GM03348 (cell line): Measurements from ENCODE around the gene LITAFD.
"Not testable (repeated sequence)": the region's sequence is repeated elsewhere in the genome, so short reads cannot be mapped to it uniquely, and the experiment has no call there.

Experiments used
- DNase-seq: peaks from one replicate; pipeline ENCODE4 v3.0.0; 2012; ENCODE audit warnings: low spot score

Gene LITAFD

DNA sequence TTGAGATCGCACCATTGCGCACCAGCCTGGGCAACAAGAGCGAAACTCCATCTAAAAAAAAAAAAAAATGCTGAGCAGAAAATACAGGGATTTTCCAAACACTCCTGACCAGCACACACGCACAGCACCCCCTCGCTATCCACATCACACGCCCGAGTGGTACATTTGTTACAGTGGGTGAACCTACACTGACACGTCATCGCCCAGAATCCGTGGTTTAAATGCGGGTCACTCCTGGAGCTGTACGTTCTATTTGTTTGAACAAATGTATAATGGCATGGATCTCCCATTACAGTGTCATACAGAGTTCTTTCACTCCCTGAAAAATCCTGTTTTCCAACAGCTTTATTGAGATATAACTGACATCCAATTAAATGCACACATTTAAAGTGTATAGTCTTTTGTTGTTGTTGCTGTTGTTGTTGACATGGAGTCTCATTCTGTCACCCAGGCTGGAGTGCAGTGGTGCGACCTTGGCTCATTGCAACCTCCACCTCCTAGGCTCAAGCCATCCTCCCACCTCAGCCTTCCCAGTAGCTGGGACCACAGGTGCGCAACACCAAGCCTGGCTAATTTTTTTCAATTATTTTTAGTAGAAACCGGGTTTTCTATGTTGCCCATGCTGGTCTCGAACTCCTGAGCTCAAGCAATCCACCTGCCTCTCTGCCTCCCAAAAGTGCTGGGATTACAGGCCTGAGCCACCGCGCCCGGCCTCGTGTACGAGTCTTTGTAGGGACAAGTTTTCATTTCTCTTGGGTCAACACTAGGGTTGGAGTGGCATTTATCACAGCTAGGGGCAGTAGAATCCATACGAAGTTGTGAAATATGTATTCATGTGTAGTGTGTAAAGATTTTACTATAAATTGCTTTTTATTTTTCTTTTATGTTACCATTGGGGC lies 8.9 kb upstream of the LITAFD start:
- no peak for DNase-seq

DNA sequence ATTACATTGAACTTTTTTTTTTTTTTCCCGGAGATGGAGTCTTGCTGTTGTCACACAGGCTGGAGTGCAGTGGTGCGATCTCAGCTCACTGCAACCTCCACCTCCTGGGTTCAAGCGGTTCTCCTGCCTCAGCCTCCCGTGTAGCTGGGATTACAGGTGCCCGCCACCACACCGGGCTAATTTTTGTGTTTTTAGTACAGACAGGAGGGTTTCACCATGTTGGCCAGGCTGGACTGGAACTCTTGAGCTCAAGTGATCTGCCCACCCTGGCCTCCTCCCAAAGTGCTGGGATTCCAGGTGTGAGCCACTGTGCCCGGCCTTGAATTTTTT lies 8.3 kb upstream of the LITAFD start:
- not testable (repeated sequence) for DNase-seq

DNA sequence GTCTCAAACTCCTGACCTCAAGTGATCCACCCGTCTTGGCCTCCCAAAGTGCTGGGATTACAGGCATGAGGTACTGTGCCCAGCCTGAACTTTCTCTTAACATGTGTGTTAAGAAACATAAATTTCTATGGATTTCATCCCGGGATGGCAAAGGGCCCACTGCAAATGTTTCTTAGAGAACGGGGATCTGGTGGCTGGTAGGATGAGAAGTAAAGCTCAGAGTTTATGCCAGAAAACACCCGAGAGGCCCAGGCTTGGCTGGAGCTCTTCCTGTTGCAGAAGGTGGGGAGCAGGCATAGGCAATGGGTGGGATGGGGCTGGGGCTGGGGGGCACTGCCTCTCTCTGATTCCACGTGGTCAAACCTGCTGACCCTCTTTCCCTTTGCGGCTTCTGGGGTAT lies 7.8 kb upstream of the LITAFD start:
- DNase-seq = peak; percentile 65

DNA sequence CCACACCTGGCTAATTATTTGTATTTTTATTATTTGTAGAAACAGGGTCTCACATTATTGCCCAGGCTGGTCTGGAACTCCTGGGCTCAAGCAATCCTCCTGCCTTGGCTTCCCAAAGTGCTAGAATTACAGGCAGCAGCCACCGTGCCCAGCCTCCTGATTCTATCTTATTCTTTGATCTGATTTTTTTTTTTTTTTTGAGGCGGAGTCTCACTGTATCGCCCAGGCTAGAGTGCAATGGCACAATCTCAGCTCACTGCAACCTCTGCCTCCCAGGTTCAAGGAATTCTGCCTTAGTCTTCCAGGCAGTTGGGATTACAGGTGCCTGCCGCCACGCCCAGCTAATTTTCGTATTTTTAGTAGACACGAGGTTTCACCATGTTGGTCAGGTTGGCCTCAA lies 6.8 kb upstream of the LITAFD start:
- not testable (repeated sequence) for DNase-seq

DNA sequence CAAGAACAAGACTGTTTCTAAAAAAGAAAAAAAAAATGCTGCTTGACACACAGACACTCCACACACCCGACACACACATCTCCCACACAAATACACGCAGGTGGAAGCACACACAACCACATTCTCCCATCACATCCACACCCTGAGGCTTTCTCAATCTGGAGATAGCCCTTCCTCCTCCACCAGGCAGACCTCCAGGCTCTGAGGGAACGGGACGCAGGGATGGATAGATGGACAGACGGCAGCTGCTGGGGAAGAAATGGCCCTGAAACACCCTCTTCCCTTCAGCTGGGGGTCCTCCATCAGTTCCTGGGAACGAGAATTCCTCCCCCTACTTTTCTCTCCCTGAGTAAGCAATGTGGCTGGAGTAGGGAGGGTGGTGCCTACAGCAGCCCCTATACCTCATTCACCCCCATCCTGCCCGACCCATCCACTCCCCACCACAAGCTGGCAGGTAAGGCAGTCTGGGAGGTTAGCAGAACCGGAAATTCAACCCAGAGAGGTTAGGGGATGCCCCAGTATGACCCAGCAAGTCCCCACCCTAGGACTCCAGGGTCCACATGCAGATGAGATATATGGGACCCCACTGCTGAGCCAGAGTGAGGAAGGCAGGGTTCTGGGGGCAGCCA lies 4.1 kb upstream of the LITAFD start:
- DNase-seq = no peak

DNA sequence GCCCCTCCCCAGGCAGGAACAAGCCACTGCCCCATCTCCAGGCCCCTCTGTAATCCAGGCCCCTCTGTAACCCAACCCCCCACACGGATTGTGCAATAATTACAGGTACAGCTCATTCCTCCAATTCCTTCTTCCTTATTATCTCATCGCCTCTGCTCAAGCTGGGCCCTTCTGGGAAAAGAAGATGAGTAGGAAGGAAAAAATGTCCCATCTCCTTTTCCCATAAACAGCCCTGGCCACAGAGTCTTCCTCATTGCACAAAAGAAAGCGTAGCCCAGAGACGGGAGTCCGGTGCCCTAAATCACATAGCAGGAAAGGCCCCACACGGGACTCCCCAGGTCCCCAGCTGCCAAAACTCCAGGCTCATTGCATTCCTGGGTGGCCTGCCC lies 3.6 kb upstream of the LITAFD start:
- DNase-seq = peak; percentile 85

DNA sequence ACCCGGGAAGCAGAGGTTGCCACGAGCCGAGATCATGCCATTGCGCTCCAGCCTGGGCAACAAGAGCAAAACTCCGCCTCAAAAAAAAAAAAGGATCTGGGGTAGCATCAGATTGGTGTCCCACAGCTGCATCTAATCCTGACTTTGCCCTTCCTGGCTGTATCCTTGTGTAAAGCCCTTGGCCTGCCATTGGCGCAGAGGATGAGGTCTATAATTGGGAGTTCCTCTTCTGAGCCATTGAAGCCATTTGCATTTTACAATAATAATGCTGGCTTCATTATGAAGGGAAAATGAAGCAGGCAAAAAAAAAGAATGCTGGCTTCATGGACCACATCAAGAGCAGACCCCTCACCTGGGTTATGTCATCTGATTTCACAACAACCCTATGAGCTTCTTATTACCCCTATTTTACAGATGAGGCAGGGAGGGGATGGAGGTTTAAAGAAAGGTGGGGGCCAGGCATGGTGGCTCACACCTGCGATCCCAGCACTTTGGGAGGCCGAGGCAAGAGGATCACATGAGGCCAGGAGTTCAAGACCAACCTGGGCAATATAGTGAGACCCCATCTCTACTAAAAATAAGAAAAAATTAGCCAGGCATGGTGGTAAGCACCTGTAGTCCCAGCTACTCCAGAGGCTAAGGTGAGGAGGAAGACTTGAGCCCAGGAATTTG lies 1.2 kb upstream of the LITAFD start:
- no peak for DNase-seq

DNA sequence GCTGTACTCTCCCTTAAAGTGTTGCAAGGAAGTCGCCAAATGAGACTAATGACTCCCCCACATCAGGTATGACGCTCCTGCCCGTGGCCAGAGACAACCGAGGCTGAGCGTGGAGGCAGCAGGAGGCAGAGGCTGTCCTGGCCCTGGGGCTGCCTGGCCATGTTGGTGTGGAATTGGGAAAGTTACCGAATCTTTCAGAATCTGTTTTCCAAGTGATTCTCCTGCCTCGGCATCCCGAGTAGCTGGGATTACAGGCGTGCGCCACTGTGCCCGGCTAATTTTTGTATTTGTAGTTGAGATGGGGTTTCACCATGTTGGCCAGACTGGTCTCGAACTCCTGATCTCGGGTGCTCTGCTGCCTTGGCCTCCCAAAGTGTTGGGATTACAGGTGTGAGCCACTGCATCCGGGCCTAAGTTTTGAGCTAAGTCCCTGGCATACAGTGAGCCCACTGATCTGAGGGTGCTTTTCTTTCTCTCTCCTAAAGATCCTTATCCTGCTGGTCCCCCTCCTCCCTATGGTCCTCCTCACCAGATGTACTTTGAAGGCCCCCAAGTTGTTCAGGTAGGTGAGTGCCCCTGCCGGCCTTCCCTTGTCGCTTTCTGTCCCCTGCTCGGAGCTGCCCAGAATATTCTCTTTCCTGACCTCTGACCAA lies 700 bp downstream of the LITAFD start:
- DNase-seq = no peak

DNA sequence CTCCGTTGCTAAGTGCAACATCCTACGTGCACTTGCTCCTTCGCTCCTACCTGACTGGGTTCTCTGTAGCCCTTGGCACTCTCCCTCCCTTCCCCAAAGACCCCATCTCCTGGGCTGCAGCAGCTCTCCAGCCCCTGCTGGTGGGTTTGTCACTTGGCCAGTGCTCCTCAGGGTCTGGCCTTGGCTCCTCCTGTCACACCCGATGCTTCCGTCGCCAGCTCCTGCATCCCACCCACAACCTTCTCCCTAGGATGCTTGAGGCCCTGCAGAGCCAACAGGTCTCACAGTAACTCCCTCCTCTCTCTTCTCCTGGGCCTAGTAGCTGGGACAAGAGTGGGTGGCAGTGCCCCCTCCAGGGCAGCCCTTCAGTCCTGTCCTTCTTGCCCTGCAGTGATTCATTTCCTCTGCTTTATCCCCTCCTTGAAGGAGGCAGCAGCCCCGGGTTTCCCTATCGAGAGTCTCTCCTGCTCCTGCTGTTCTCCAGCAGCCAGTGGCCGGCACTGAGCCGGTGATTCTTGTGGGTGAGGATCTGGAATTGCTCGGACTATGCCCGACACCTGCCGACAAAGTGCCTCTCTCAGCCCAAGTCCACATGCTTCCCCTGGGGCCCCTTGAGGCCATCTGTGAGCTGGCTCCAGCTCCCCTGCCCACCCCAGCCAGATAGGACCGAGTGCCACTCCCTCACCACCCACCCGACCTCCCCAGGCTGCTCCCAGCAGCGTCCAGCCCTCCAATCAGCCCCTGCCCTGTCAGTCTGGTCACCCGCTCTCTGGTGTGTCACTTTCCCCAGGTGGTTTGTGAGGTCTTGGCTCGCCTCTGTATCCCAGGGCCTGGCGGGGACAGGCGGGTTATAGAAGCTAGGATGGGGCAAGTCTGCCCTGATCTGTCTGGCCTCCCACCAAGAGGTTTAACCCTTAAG lies 3.8 kb downstream of the LITAFD start:
- DNase-seq = peak; percentile 53

DNA sequence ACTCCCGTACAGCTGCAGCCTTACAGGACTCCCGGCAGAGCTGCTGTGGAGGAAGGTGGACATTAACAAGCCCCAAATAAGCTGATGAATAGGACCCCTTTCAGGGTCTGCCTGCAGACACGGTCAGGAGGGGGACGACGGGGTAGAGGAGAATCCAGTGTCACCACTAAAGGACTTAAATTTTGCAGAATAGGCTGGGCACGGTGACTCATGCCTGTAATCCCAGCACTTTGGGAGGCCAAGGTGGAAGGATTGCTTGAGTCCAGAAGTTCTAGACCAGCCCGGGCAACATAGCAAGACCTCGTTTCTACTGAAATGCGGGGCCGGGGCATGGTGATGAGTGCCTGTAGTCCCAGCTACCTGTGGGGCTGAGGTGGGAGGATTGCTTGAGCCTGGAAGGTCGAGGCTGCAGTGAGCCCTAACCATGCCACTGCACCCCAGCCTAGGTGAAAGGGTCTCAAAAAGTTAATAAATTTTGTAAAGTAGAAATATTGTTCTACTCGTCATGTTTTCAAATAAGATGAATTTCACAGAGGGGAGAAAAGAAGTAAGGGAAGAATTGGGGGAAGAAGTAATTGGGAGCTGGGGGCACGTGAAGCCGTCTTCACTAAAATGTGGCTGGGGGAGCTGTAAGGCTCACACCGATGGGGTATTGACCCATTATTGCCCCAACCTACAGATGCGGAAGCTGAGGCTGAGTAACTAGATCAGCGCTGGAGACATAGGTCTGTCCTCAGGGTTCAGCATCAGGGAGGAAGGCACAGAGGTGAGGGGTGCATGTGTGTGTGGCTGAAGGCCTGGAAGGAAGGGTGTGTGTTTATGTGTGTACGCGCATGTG lies 4.7 kb downstream of the LITAFD start:
- DNase-seq = no peak

DNA sequence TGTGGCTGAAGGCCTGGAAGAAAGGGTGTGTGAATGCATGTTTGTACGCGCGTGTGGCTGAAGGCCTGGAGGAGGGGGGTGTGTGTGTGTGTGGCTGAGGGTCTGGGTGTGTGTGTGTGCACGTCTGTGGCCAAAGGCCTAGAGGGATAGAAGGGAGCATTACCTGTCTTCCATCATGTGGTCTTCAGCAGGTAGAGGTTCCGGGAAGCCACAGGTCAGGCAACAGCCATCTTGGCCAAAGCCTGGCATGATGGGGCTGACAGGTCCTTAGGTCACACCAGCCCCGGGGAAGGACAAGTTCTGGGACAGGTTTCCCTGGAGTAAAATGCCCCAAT lies 5.2 kb downstream of the LITAFD start:
- no peak for DNase-seq

DNA sequence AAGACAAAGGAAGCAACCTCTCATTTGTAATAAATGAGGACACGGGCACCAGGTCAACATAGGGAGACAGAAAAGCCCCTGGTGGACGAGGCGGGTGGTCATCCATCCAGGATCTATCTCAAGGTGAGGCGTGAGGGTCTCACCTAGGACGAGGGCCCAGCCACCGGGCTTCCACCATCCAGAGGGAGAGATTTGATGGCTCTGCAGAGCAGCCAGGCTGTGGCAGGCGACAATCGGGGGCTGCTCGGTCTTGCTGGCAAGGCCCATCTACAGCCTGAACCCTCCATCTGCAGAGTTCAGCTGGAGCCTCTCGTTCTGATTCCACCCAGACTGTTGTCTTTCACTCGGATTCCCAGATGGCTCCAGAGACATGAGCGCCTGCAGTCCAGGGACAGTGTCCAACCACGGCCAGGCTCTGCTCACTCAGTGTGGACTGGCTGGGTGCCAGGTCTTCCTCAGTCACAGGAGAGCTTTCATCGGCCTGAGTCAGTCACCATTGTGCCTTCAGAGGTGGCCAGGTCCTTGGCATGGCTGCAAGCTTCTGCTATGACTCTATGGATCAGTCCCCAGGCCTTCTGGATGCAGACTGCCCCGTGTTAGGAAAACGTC lies 5.9 kb downstream of the LITAFD start:
- DNase-seq = peak; percentile 68

DNA sequence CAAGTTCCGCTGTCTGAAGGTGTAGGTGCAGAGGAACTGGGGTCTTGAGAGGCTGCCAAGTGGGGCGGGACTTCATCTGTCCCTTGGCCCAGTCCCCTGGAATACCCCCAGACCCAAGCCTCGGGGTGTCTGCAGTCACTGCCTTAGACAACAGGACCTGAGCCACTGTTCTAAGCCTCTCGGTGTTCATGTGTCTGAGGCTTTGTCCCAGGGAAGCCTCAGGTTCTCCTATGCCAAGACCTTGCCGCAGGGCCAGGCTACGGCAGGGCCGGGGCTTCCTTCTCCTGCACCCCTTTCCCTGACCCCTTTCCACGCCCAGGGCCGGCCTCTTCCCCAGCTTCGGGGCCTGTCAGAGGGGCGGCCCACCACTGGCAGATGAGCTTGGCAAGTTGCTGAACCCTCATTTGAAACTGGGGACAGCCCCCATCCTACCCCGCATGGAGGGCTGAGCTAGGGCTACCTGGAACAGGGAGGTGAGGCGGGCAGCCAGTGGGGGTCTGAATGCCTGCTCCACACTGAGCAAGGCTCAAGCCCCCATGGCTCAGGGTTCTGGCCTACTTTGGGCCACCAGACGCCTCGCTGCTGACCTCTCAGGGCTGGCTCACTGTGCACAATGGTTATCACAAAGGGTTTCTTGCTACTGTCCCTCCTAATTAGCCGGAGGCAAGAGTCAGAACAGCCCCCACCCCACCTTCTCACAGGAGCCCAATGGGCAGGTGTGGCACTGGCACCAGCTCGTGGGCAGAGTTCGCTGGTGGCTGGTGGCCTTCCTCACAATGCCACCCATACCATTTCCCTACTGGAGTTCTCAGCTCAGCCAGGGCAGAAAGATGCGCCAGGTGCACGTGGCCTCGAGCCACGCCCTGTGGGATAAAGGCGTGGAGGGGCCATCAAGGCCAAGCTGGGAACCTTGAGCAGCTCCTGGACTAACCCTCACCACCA lies 7.1 kb downstream of the LITAFD start:
- DNase-seq = no peak

DNA sequence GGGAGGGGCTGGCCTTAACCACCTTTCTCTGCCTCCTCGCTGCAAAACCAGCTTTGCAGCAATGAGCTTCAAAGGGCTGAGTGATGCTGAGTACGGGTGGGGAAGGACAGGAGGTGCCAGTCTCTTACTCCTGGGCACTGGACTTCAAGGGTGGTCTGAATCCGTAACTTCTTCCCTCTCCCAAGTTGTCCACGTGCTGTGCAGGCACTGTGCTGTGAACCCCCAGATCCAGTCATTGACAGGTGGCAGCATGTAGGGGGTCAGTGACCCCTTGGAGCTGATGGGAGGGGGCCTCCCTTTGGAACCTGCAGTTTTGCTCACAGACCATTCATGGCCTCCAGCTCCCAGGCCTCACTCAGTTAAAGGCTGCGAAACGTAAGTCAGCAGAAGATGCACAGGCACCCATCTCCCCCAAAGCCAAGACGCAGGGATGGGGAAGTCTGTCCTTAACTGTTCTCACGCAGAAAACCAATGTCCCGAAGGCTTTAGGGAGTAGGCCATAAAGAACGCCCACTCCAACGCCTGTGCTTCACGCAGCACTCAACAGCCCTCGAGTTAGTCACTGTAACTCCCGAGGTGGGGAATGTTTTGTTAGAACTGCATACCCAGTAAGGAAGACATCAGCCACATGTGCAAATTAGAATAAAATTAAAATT lies 7.9 kb downstream of the LITAFD start:
- DNase-seq = no peak

DNA sequence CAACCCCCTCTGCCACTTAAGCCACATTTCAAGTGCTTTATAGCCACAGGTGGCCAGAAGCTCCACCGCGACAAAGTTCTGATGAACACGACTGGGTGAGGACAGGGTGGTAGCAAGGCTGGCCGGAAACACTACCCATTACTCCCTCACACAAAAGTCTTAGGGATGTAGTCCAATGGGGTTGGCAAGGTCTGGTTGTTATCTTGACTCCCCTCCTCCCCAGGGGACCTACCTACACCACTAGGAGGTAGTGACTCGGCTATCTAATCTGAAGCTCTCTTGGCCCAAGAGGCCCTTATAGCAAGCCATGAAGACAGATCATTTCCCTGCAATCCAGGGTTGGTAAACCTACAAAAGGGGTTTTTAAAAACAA lies 8.4 kb downstream of the LITAFD start:
- DNase-seq = no peak

DNA sequence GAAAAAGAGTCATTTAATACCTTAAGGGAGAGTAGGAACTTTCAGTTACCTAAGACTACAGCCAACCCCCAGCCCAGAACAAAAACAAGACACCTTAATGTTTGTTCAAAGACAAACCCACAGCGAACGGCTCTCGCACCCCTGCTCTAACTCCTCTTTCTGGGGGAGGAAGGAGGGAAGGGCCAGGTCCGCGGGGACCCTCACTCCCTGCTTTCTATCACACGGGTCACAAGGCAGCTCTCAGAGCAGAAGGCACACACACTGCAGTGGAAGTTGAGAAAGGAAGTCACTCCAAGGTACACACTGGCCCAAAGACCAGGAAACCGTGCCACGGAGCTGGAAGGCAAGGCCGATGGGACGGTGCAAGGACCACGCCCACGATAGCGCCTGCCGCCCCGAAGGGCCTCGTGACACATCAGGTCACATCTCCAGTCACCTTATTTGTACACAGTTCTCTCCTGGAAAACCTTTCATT lies 10.0 kb downstream of the LITAFD start:
- DNase-seq = no peak

DNA sequence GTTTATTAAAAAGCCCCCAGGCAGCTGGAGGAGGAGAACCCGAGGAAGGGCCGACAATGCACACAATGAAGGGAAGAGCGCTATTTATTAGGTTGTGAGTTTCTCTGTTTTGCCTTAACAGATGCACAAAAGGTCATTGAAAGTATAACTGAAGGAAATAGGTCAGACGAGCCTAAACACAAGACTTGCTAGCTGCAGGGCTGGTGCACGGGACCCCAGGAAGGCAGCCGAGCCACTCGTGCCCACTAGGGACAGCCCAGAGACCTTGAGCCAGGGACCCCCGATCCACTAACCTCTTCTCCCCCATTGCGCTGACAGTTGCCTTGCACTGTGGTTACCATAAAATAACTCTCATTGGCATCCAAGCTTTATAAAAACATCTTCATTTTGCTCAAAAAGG lies 11.3 kb downstream of the LITAFD start:
- DNase-seq = no peak

DNA sequence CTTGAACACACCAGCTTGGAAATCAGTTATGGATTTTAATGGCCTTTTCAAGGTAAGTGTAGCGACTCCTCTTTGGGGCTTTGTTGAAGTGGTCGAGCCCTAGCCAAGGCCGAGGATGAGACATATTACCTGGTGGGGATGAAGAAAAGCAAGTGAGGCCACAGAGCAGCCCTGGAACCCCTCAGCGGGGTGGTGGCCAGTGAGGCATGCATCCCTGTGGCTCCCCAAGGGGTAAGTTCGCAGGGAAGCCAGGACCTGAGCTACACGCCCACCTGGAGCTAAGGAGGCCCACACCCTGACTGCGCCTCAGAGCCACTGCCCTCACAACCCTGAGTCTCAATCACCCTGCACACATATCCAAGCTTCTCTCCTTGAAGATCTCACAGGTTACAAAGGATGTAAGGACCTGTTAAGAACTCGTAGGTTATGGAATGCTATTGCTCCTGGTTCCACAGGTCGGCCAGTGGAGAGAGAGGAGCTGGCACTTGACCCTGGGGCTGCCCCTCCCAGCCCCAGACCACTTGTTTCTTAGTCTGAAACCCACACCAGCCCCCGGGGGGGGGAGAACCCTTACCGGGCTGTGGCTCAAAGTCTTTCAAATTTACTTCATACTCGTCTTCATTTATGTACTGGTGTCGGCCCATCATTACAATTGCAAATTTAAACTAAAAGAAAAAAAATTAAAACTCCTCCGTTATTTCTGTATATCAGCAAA lies 12.0 kb downstream of the LITAFD start:
- no peak for DNase-seq
